GM12891 (cell line): ENCODE results near the gene ZNF821.

ENCODE experiments used
- PAX5 ChIP-seq: IDR thresholded peaks from 2 replicates; pipeline ENCODE4 v1.6.1; 2011; ENCODE audit warnings: low read length, moderate library complexity, mild to moderate bottlenecking; ENCODE audit not compliant: insufficient read depth, severe bottlenecking
- POLR2A ChIP-seq: IDR thresholded peaks from 2 replicates; pipeline ENCODE4 v1.6.1; 2011; ENCODE audit warnings: low read depth, low read length, control low read depth
- POLR2AphosphoS5 ChIP-seq: IDR thresholded peaks from 2 replicates; pipeline ENCODE4 v1.6.1; 2011; ENCODE audit warnings: low read depth, low read length, control low read depth

GRCh38 chr16:71834291-71834690, 49.7 kb downstream of the ZNF821 start:
- TF ChIP-seq POLR2AphosphoS5 = no peak
- no peak for TF ChIP-seq PAX5
- no peak for TF ChIP-seq POLR2A
